GM18502 (cell line): Measurements from ENCODE around the gene STK16.
A peak's percentile ranks its signal among the peaks of the same experiment; 100 is the strongest.
"Not testable (repeated sequence)": the region's sequence is repeated elsewhere in the genome, so short reads cannot be mapped to it uniquely, and the experiment has no call there.

Experiments used
- ATAC-seq: cut with Tn5 transposase; IDR thresholded peaks from one replicate; pipeline ENCODE4 v1.9.1; 2021; ENCODE audit warnings: mild to moderate bottlenecking; ENCODE audit not compliant: unreplicated experiment, poor library complexity

The STK16 gene, protein sequence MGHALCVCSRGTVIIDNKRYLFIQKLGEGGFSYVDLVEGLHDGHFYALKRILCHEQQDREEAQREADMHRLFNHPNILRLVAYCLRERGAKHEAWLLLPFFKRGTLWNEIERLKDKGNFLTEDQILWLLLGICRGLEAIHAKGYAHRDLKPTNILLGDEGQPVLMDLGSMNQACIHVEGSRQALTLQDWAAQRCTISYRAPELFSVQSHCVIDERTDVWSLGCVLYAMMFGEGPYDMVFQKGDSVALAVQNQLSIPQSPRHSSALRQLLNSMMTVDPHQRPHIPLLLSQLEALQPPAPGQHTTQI

GRCh38 chr2:219245148-219245898 lies at the start of gene STK16, which contains the start of gene GLB1L:
Gene STK16, plus strand, starts transcription at chr2:219245479. Its CDS starts 521 bp downstream, at chr2:219246000.
Gene GLB1L, minus strand, starts transcription at chr2:219245444. Its CDS starts 1,871 bp downstream, at chr2:219243573.
- peak; percentile 80 for ATAC-seq

DNA sequence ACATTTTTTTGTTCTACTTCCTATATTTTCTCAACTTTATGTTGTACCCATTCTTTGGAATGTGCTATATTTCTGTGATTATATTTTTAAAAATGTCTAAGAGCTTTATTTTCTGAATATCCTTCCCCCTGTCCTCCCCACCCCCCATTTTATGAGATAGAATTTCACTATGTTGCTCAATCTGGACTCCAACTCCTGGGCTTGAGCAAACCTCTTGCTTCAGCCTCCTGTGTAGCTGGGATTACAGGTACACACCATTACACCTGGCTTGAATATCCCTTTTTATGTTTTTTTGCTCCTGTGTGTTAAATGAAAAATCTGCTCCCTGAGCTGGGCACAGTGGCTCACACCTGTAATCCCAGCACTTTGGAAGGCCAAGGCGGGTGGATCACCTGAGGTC lies 47.9 kb upstream of the STK16 start:
- no peak for ATAC-seq

DNA sequence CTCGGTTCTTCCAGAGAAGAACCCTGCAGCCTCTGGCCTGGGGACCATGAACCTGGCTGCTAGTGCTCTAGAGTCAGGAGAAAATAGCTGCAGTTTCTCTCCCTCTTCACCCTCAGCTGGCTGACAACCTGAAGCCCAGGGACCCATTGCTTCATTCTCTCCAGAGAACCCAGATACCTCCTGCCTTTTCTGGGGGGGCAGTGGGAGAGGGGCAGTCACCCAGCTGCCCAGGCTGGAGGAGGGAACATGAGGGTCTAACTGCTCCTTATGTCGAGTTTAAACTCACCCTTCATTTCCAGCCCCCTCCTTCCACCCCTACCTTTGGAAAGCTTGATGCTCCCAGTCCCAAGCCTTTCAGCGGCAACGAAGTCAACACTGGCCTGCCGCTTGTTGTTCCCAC lies 46.3 kb upstream of the STK16 start:
- no peak for ATAC-seq

GRCh38 chr2:219199470-219200211 lies 45.6 kb upstream of the STK16 start:
- no peak for ATAC-seq

GRCh38 chr2:219200502-219201326 lies 44.6 kb upstream of the STK16 start:
- not testable (repeated sequence) for ATAC-seq

GRCh38 chr2:219201331-219201730 lies 43.9 kb upstream of the STK16 start:
- ATAC-seq: not testable (repeated sequence)

DNA sequence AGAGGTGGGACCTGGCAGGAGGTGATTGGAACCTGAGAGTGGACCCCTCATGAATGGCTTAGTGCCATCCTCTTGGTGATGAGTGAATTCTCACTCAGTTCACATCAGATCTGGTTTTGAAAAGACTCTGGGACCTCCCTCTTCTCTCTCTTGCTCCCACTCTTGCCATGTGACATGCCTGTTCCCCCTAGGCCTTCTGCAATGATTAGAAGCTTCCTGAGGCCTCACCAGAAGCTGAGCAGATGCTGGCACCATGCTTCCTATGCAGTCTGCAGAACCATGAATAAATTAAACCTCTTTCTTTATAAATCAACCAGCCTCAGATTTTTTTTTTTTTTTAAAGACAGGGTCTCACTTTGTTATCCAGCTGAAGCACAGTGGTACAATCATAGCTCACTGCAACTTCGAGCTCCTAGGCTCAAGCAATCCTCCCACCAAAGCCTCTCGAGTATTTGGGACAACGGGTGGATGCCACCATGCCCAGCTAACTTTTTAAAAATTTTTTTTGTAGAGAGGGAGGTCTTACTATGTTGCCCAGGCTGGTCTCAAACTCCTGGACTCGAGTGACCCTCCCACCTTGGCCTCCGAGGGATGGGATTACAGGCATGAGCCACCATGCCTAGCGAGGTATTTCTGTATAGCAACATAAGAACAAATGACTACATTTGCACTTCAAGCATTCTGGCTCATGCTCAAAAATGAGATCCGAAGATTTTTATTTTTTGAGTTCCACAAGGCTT lies 40.7 kb upstream of the STK16 start:
- no peak for ATAC-seq

GRCh38 chr2:219205165-219205538 lies 40.1 kb upstream of the STK16 start:
- no peak for ATAC-seq

GRCh38 chr2:219205981-219206327 lies 39.3 kb upstream of the STK16 start:
- ATAC-seq: no peak

DNA sequence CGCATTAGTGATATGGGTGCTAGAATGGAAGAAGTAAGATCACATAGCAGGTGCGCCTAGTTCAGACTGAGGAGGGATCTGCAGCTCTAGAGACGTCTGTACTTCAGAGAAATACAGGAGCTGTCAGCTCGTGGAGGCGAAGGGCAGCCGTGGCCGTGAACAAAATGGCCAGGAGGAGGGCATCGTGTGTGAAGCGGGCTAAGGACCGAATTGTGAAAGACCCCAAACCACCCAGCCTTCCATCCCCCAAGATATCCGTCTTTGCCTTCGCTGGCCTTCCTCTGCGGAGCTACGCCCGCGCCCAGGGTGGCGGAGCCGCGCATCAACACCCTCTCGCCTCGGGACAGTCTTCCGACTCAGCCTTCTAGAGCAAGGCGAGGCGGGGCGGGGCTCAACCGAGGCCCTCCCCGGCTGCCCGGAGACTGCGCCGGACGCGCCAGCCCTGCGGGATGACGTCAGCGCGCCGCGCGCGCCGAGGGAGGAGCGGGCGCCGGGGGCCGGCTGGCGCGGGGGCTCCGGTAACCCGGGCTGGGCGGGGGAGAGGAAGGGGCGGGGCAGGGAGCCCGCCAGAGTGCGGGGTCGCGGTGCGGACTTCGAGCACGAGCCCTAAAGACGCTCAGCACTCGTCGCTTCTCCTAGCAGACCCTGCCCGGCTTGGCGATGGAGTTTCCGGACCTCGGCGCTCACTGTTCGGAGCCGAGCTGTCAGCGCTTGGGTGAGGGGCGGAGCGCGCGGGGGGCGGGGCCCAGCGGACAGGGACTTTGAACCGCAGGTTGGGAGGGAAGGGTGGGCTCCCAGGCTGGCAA lies 38.7 kb upstream of the STK16 start, which contains the start of gene ZFAND2B:
ZFAND2B (plus strand) TSS at position 455 of the 806 bp plus-strand sequence; CDS start at position 661, 206 bp downstream.
- peak; percentile 96 for ATAC-seq

- peak; percentile 1 for ATAC-seq
These were observed 38.0 kb upstream of the STK16 start for GRCh38 chr2:219207134-219207883.

GRCh38 chr2:219207884-219208740 lies 37.2 kb upstream of the STK16 start:
- no peak for ATAC-seq

DNA sequence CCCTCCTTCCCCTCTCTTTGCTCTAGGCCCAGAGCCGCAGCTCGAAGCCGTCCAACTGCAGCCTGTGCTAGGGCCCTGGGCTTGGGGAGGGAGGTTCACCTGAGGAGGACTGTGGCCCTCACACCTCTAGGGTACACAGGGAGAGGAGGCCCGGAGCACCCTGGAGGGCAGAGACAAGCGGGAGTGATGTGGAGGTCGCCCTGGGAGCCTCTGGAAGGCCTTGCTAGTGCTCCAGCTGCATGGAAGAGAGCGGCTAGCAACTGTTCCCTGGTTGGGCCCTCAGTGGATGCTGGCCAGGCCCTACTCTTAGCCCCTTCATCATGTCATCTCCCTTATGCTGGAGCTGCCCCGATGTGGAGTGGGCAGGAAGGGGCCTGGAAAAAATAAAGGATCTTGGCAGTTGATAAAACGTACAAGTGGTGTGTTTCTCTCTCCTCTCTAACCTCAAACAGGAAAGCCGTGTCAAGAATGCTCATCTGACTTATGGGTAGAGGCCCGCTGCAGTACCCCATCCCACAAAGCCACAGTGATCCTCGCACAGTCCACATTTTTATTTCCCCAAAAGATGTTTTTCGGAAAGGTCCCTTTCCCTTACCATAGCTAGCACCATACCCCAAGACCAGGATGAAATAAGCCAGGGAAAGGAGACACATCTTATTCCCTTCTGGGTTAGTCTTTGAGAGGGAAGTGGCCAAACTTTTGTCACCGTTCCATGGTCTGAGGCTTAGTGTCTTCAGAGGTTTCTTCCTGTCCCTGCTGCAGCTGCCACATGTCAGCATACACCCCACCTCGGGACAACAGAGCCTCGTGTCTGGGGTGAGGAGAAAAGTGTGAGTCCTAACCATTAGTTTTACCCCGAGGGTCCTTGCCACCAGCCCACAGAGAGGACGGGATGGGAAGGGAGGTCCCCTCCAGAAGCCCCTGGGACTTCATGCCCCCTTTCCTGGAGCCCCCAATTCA lies 35.8 kb upstream of the STK16 start:
- no peak for ATAC-seq

DNA sequence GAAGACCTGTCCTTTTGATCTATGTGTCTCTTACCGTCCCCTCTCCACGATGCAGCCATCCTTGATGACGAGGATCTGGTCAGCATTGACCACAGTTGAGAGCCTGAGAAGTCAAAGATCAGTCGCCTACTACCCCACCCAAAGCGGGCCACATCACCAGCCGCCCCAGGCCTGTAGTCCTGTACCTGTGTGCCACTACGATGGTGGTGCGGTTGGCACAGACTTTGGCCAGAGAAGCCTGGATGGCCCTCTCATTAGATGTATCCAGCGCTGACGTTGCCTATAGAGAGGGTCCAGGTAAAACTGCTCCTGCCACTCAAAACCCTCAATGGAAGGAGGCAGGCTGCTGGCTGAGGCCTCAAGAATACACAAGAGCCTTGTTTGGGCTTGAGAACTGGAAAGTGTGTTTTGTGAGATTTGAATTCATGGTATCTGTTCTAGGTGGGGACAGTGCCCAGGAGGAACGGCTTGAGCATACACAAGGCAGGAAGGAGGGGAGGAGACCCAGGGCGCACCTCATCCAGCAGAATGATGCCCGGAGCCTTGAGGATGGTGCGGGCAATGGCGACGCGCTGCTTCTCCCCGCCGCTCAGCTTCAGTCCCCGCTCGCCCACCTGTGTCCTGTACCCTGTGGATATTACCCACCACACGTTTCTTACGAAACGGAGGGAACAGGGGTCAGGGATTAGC lies 34.9 kb upstream of the STK16 start:
- ATAC-seq: no peak

DNA sequence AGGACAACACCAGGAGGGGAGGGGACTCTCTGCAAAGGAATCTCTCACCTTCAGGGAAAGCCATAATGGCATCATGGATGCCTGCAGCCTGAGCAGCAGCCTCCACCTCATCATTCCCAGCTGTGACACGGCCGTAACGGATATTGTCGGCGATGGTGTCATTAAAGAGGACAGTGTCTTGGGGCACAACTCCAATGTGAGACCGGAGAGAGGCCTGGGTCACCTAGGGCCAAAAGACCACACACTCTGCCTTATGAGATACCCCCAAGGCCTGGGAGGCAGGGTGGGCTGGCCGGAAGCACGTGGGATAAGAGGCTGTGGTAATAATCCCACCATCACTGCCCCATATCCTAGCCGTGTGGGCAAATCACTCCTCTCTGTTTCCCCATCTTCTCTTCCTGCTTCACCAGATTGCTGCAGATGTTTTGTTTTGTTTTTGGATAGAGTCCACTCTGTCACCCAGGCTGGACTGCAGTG lies 34.4 kb upstream of the STK16 start:
- no peak for ATAC-seq
